HG02938 (cell line): Measurements from ENCODE around the gene U2AF2.

Source experiments
- ATAC-seq: cut with Tn5 transposase; IDR thresholded peaks from one replicate; pipeline ENCODE4 v1.9.1; 2021; ENCODE audit warnings: mild to moderate bottlenecking, moderate library complexity; ENCODE audit not compliant: unreplicated experiment

U2AF2 gene

DNA sequence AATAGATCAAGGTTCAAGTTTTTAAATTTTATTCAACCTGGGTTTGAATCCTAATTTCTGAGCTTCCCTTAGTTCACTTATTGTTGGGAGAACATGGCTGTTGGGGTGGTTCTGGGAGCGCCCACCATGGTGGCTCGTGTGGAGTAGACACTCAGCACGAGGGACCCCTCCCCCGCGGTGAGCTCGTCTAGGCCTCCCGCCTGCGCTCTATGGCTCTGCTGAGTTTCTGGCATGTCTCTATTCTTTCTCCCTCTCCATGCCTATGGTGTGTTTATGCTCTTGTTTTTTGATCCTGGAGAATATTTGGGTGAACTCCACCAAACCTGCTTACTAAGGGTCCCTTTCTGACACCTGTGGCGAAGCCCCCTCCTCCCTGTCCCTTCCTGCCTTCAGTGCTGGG, 18.6 kb downstream of the U2AF2 start:
- no peak for ATAC-seq

DNA sequence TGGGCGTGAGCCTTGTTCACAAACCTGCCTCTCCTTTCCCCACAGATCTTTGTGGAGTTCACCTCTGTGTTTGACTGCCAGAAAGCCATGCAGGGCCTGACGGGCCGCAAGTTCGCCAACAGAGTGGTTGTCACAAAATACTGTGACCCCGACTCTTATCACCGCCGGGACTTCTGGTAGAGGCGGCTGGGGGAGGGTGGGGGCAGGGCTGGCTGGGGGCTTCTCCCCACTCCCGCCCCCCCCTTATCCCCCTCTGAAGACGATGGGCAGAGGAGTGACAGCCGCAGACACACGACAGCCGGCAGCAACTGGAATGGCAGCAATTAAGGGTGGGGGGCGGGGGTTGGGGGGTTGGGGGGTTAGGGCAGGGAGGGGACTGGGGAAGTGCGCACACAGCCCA, 19.1 kb downstream of the U2AF2 start:
- ATAC-seq, result no peak

- ATAC-seq, result no peak
Measured at GRCh38 chr19:55674459-55674840, 19.6 kb downstream of the U2AF2 start.

DNA sequence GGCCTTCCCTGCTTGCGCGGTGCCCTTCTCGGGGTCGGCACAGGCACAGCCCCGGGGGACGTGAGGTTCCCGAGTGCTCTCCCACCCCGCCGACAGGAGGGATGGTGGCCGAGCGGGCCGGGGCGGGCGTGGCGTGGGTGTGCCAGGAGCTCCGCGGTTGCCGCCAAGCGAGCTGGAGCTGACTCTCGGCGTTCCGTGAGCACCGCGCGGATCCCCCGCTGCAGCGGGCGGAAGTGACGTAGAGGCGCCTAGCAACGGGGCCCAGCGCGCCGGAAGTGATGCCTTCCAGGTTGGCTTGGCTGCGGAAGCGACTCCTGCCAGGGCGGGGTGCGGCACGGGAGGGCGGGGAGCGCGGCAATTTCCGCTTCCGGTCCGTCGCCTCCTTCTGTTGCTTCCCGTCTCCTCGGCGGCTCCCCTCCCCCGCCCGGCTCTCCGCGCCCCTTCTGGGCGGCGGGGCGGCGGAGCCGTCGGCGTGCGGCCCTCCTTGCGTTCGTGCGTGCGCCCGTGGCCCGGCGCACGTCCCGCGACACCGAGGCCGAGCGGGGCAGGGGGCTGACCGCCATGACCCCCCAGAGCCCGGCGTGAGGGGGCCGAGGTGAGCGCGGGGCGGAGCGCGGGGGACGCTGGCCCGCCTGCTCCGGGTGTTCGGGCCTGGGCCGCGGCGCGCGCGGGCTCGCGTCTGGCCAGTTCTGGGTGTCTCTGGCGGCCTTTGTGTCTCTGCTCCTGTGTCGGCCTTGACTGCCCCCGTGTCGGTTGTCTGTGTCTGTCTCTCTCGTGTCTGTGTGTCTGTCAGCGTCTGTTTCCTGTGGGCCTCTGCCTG, 20.2 kb downstream of the U2AF2 start, which contains the start of gene EPN1:
EPN1 (plus strand) TSS at position 386 of the 820 bp plus-strand sequence. CDS start 3,402 bp downstream, outside the sequence.
- peak; percentile 51 for ATAC-seq

- ATAC-seq, result no peak
Measured at GRCh38 chr19:55675661-55676354, 21.0 kb downstream of the U2AF2 start.

DNA sequence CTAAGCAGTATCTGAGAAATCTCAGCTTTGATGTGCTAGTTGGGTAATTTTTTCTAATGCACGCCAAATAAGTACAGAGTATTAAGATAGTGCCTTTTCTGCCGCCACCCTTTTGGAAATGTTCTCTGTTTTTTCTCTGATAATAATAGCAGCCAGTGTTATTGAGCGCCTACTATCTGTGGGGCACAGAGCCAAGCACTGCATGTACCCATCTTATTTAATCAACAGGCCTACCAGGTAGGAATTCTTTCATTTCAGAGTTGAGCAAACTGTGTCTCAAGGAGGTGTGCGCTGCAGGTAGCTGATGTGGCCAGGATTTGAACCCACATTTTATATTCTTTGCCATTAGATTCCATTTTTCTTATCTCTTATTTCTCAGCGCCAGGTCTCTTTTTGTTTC, 21.5 kb downstream of the U2AF2 start:
- no peak for ATAC-seq

DNA sequence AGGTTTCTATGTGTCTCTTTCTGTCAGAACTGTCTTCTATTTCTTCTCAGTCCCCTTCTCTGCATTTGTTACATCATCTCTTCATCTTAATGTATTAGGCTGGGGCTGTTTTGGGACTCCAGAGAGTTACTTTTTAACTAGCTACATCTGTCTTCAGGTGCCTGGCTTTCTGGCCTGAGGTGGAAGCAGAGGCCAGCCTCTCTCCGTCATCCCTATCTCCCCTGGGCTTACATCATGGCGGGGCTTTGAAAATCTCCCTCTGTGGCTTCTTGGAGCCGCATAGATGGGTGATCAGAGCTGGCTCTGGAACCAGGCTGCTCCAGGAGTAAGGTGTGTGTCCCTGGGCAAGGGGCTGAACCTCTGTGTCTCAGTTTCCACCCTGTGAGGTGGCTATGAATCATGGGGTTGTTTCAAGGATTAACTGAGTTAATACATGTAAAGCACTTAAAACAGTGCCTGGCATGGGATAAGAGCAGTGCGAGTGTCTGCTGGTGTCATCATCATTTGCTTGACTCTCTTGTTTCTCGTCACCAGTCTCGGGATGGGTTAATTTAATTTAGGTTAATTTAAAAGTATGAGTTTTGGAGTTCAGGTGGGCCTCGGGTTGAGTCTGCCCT, 22.2 kb downstream of the U2AF2 start:
- ATAC-seq, result no peak

- ATAC-seq, result no peak
Measured at GRCh38 chr19:55677572-55678028, 22.8 kb downstream of the U2AF2 start.

DNA sequence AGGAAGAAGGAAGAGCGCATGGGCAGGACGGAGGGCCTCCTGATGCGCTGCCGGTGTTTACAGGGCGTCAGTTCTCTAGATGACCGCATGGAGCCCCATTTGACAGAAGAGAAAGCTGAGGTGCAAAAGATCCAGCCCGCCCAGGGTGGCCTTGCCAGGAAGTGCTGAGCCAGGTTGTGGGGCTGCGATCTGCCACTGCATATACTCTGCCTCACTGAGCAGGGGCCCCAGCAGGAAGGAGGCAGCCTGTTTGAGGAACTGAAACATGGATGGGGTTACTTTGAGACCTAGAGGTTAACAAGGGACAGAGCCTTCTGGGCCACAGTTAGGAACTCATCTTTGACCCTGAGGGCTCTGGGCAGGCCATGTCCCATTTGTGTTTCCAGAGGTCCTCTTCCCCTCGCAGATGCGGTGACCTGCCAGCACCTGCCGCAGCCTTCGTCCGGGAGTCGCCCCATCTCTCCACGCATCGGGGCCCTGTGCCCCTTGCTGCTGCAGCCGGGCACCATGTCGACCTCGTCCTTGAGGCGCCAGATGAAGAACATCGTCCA, 23.4 kb downstream of the U2AF2 start:
- ATAC-seq, result peak; percentile 69

DNA sequence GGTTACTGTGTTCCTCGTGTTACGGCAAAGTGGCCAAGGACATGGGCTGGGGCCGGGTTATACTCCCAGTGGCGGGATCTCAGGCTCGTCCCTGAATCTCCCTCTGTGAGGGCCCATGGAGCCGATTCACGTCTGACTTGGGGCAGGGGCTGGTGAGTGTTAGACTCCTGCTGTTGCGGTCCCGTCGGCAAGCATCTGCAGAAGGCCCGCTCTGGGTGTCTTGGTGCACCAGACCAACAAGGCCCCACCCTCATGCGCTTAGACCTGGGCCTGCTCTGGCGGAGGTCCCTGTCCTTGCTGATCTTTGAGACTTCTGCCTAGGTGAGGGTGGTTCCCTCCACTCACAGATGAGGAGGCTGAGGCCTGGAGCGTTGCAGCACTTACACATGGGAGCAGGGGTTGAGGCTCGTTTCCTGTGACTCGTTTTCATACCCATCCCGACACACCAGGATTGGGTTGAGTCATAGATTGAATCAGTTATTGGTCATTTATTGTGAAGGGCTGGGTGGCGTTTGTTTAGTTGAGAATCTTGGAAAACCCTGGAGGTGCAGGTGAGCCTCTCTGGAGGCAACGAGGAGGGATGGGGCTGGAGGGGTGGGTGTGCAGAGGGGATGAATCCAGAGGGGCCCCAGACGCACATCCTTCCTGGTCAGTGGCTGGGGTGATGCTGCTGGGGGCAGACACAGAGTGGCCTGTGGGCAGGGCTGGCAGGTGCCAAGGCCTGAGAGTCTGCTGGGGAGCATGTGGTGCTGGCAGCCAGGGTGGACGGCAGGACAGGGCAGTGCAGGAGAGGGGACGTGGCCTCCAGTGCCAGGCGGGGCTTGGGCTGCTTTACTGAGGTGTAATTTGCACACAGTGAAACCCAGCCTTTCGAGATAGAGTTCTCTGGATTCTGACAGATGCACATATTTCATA, 24.8 kb downstream of the U2AF2 start:
- no peak for ATAC-seq

GRCh38 chr19:55680339-55681130, 25.7 kb downstream of the U2AF2 start:
- no peak for ATAC-seq

GRCh38 chr19:55681131-55682092, 26.6 kb downstream of the U2AF2 start:
- no peak for ATAC-seq

DNA sequence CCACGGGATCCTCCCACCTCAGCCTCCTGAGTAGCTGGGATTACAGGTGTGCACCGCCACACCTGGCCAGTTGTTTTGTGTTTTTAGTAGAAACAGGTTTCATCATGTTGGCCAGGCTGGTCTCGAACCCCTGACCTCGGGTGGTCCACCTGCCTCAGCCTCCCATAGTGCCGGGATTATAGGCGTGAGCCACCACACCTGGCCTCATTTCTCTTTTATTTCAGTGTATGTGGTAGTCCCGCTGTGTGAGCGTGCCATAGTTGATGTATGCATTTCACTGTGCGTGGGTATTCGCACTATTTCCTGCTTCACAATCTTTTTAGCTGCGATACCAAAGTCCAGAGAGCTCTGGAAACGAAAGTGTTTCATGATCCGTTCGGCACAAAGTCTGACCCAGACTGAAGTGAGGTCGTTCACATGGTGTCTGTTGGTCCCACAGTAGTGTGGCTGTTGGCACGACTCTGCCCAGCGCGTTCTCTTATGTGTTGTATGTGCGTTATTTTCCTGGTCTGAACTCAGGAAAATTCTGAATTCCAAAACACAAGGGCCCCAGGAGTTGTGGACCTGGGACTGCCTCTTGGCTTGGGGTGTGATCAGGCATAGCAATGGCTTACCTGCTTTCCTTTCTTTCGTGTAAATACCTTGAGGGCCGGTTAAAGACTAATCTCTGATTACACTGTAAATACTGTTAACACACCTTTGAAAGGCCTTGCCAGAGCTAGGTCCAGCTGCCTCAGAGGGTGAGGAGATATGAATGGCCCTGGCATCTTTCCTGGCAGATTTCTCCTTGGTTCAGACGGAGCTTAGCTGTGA, 28.8 kb downstream of the U2AF2 start:
- ATAC-seq, result no peak

DNA sequence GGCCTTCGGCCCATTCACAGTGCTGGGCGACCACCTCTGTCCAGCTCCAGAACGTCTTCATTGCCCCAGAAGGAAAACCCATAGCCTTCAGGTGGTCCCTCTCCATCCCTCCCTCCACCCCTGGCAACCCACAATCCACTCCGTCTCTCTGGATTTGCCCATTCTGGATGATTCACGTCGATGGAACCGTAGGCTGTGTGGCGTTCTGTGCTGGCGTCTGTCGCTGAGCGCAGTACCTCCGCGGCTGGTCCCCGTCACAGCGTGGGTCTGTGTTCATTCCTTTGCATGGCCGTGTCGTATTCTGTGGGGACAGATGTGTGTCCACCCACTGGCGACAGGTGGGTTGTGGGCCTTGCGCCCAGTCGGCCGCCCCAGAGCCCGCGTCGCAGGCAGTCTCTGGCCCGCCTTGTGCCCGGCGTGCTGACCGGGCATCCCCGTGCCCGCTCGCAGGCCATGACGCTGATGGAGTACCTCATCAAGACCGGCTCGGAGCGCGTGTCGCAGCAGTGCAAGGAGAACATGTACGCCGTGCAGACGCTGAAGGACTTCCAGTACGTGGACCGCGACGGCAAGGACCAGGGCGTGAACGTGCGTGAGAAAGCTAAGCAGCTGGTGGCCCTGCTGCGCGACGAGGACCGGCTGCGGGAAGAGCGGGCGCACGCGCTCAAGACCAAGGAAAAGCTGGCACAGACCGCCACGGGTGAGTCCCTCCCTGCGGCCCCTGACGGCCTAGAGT, 30.3 kb downstream of the U2AF2 start:
- ATAC-seq, result no peak

- ATAC-seq, result no peak
Measured at GRCh38 chr19:55685776-55686175, 30.9 kb downstream of the U2AF2 start.

DNA sequence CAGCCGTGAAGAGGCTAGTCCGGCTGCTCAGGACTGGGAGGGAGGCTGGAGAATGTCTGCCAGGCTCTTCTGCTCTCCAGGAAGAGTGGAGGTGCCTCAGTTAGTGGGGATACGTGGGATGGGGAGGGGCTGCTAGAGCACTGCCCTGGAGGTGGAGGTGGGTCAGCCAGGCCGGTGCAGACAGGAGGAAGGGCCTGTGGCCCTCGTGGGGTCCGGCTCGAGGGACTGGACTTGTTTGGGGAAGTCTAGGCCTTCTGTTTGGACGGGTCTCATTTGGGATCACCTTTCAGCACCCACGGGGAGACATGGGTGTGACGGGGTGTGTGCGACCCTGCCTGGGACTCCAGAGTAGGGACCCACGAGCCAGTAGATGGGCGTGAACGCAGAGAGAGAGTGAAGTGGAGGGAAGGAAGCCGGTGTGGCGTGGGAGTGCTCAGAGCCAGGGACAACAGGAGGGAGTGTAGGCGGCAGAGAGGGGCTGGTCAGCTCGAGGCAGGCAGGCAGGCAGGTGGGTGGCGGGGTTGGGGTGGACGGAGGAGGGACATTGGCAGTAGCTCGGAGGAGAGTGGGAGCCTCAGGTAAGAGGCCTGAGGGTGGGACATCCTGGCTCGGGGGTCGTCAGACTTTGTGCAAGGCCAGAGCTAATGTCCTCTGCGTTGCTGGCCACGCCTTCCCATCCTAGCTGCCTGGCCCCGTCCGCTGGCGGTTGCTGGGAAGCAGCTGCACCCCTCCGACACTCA, 31.6 kb downstream of the U2AF2 start:
- ATAC-seq, result no peak
